ENCODE data around the gene CAP2. TPM values are rescaled to one million over a fixed set of nuclear protein-coding genes. Genes with fewer than 3 reads are reported as not detected.

CAP2 gene
- total and polyA plus RNA-seq, 10 donors: 0.68 to 2.8 (median 1.8) TPM

- TF ChIP-seq CTCF (IDR thresholded peaks at IDR 0.05 in 8 of 11, conservative IDR thresholded peaks at IDR 0.05 in 3 of 11): no peak
- TF ChIP-seq POLR2AphosphoS5 (IDR thresholded peaks at IDR 0.05): no peak
- TF ChIP-seq POLR2A (IDR thresholded peaks at IDR 0.05): no peak
- no peaks in the 10 kb centered on the region for H3K4me1 ChIP-seq
- no peaks in the 10 kb centered on the region for H3K36me3 ChIP-seq
- no peak for DNase-seq
- H3K9me3 ChIP-seq: no peaks in the 10 kb centered on the region
- intact Hi-C loops (cut with DNase I; ENCODE audit: low total_unique reads): no loop called here
- no peak overlapping the region for H3K27ac ChIP-seq
- H3K27me3 ChIP-seq (replicated peaks in 1 of 7): peaks cover 0 to 7% (median 0%) of the 10 kb centered on the region in 7 donors
- WGBS, 5 donors: 62 to 85% (median 79%) methylated on average over 3 of the region's 3 CpGs
- no peak overlapping the region for H3K4me3 ChIP-seq
Observed at GRCh38 chr6:17456711-17457110, 63.3 kb downstream of the CAP2 start.

GRCh38 chr6:17457405-17457804 is 64.0 kb downstream of the CAP2 start:
- no peak overlapping the region for H3K27ac ChIP-seq

GRCh38 chr6:17457956-17458355 is 64.6 kb downstream of the CAP2 start:
- WGBS, 5 donors: 87 to 91% (median 90%) methylated on average over 3 of the region's 3 CpGs

More at GRCh38 chr6:17457405-17457804, 64.0 kb downstream of the CAP2 start:
- no peaks in the 10 kb centered on the region for H3K4me1 ChIP-seq
- H3K36me3 ChIP-seq: no peaks in the 10 kb centered on the region
- peaks cover 0 to 7% (median 0%) of the 10 kb centered on the region in 7 donors for H3K27me3 ChIP-seq (replicated peaks in 1 of 7)
- no peak for DNase-seq
- intact Hi-C loops (cut with DNase I; ENCODE audit: low total_unique reads): no loop called here
- H3K9me3 ChIP-seq: no peaks in the 10 kb centered on the region
- TF ChIP-seq POLR2AphosphoS5 (IDR thresholded peaks at IDR 0.05): no peak
- no peak for TF ChIP-seq CTCF (IDR thresholded peaks at IDR 0.05 in 8 of 11, conservative IDR thresholded peaks at IDR 0.05 in 3 of 11)
- WGBS, 5 donors: 83 to 92% (median 89%) methylated on average over 4 of the region's 4 CpGs
- H3K4me3 ChIP-seq: no peak overlapping the region

GRCh38 chr6:17458966-17459365 is 65.6 kb downstream of the CAP2 start:
- intact Hi-C loops (cut with DNase I; ENCODE audit: low total_unique reads): no loop called here
- peaks cover 0 to 7% (median 0%) of the 10 kb centered on the region in 7 donors for H3K27me3 ChIP-seq (replicated peaks in 1 of 7)
- H3K27ac ChIP-seq: no peak overlapping the region
- TF ChIP-seq CTCF (IDR thresholded peaks at IDR 0.05 in 8 of 11, conservative IDR thresholded peaks at IDR 0.05 in 3 of 11) (no peak), POLR2AphosphoS5 (IDR thresholded peaks at IDR 0.05) (no peak), POLR2A (IDR thresholded peaks at IDR 0.05) (no peak)
- H3K9me3 ChIP-seq: no peaks in the 10 kb centered on the region
- H3K36me3 ChIP-seq: no peaks in the 10 kb centered on the region
- WGBS, 5 donors: 72 to 81% (median 75%) methylated on average over 4 of the region's 4 CpGs
- no peaks in the 10 kb centered on the region for H3K4me1 ChIP-seq
- H3K4me3 ChIP-seq: no peak overlapping the region
- DNase-seq: no peak

More at GRCh38 chr6:17457956-17458355, 64.6 kb downstream of the CAP2 start:
- peaks cover 0 to 7% (median 0%) of the 10 kb centered on the region in 7 donors for H3K27me3 ChIP-seq (replicated peaks in 1 of 7)
- H3K4me1 ChIP-seq: no peaks in the 10 kb centered on the region
- no peaks in the 10 kb centered on the region for H3K9me3 ChIP-seq
- H3K4me3 ChIP-seq: no peak overlapping the region
- H3K36me3 ChIP-seq: no peaks in the 10 kb centered on the region
- intact Hi-C loops (cut with DNase I; ENCODE audit: low total_unique reads): no loop called here
- TF ChIP-seq CTCF (IDR thresholded peaks at IDR 0.05 in 8 of 11, conservative IDR thresholded peaks at IDR 0.05 in 3 of 11) (no peak), POLR2A (IDR thresholded peaks at IDR 0.05) (no peak), POLR2AphosphoS5 (IDR thresholded peaks at IDR 0.05) (no peak)
- H3K27ac ChIP-seq: no peak overlapping the region
- DNase-seq: no peak
